Ishikawa (cell line): ENCODE data around the gene A1CF.

ENCODE experiments used
- CEBPB ChIP-seq: IDR thresholded peaks from 2 replicates; pipeline ENCODE4 v1.6.1; 2012
- CREB1 ChIP-seq: IDR thresholded peaks from 2 replicates; pipeline ENCODE4 v1.6.1; 2012; ENCODE audit warnings: low read depth
- EGR1 ChIP-seq: IDR thresholded peaks from 2 replicates; pipeline ENCODE4 v1.6.1; 2012
- EP300 ChIP-seq: IDR thresholded peaks from 2 replicates; pipeline ENCODE4 v1.6.1; 2012; ENCODE audit warnings: borderline replicate concordance
- FOXM1 ChIP-seq: IDR thresholded peaks from 2 replicates; pipeline ENCODE4 v1.6.1; 2012; ENCODE audit warnings: low read depth, borderline replicate concordance
- MAX ChIP-seq: IDR thresholded peaks from 2 replicates; pipeline ENCODE4 v1.6.1; 2012
- NFIC ChIP-seq: IDR thresholded peaks from 2 replicates; pipeline ENCODE4 v1.6.1; 2012
- RAD21 ChIP-seq: IDR thresholded peaks from 2 replicates; pipeline ENCODE4 v1.6.1; 2012; ENCODE audit warnings: low read depth
- REST ChIP-seq: IDR thresholded peaks from 2 replicates; pipeline ENCODE4 v1.6.1; 2012; ENCODE audit warnings: low read depth, mild to moderate bottlenecking
- TAF1 ChIP-seq: IDR thresholded peaks from 2 replicates; pipeline ENCODE4 v1.6.1; 2012; ENCODE audit warnings: low read depth, mild to moderate bottlenecking
- TCF12 ChIP-seq: IDR thresholded peaks from 2 replicates; pipeline ENCODE4 v1.6.1; 2012; ENCODE audit warnings: low read depth
- TEAD4 ChIP-seq: IDR thresholded peaks from 2 replicates; pipeline ENCODE4 v1.6.1; 2012
- USF1 ChIP-seq: IDR thresholded peaks from 2 replicates; pipeline ENCODE4 v1.6.1; 2012
- YY1 ChIP-seq: IDR thresholded peaks from 2 replicates; pipeline ENCODE4 v1.6.1; 2012; ENCODE audit warnings: low read depth
- ZBTB7A ChIP-seq: IDR thresholded peaks from 2 replicates; pipeline ENCODE4 v1.6.1; 2012; ENCODE audit warnings: low read depth

The A1CF gene

GRCh38 chr10:50805981-50806622 lies 79.3 kb downstream of the A1CF start:
- no peak for TF ChIP-seq EP300
- no peak for TF ChIP-seq EGR1
- TF ChIP-seq TEAD4 = no peak
- no peak for TF ChIP-seq FOXM1
- no peak for TF ChIP-seq NFIC
- no peak for TF ChIP-seq RAD21

- TF ChIP-seq REST (no peak), CEBPB (no peak), RAD21 (no peak)
Observed at GRCh38 chr10:50799595-50799994, 85.8 kb downstream of the A1CF start.

- no peak for TF ChIP-seq NFIC
- TF ChIP-seq MAX = no peak
- no peak for TF ChIP-seq TCF12
- TF ChIP-seq ZBTB7A = no peak
Observed at GRCh38 chr10:50798297-50798696, 87.1 kb downstream of the A1CF start.

GRCh38 chr10:50796693-50797092 lies 88.7 kb downstream of the A1CF start:
- TF ChIP-seq MAX (no peak), NFIC (no peak)

GRCh38 chr10:50794490-50794889 lies 90.9 kb downstream of the A1CF start:
- no peak for TF ChIP-seq TEAD4
- no peak for TF ChIP-seq TCF12
- no peak for TF ChIP-seq USF1
- no peak for TF ChIP-seq ZBTB7A
- TF ChIP-seq EGR1 = no peak
- no peak for TF ChIP-seq NFIC
- TF ChIP-seq CREB1 = no peak
- TF ChIP-seq RAD21 = no peak
- no peak for TF ChIP-seq TAF1
- no peak for TF ChIP-seq YY1
- TF ChIP-seq MAX = no peak
- TF ChIP-seq REST = no peak
- TF ChIP-seq FOXM1 = no peak
- TF ChIP-seq EP300 = no peak
- TF ChIP-seq CEBPB = no peak

- TF ChIP-seq CREB1 = no peak
- TF ChIP-seq RAD21 = peak; percentile 74
- no peak for TF ChIP-seq MAX
Observed at GRCh38 chr10:50788951-50789945, 96.2 kb downstream of the A1CF start.
